WI38 (cell line): Measurements from ENCODE around the gene NMB.

Source experiments
- H3K4me3 ChIP-seq: 2 replicates; pipeline ENCODE4 v1.5.1; 2011; ENCODE audit warnings: low read depth, mild to moderate bottlenecking, control low read depth, low read length
- TF ChIP-seq, protein P1 (sequence below): IDR thresholded peaks from 2 replicates; pipeline ENCODE4 v1.5.1; 2012; ENCODE audit warnings: low read depth, mild to moderate bottlenecking, control low read depth, low read length

Gene NMB

GRCh38 chr15:84609818-84610525, 48.0 kb downstream of the NMB start:
- TF ChIP-seq, protein P1, sequence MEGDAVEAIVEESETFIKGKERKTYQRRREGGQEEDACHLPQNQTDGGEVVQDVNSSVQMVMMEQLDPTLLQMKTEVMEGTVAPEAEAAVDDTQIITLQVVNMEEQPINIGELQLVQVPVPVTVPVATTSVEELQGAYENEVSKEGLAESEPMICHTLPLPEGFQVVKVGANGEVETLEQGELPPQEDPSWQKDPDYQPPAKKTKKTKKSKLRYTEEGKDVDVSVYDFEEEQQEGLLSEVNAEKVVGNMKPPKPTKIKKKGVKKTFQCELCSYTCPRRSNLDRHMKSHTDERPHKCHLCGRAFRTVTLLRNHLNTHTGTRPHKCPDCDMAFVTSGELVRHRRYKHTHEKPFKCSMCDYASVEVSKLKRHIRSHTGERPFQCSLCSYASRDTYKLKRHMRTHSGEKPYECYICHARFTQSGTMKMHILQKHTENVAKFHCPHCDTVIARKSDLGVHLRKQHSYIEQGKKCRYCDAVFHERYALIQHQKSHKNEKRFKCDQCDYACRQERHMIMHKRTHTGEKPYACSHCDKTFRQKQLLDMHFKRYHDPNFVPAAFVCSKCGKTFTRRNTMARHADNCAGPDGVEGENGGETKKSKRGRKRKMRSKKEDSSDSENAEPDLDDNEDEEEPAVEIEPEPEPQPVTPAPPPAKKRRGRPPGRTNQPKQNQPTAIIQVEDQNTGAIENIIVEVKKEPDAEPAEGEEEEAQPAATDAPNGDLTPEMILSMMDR, result no peak

GRCh38 chr15:84608707-84609284, 49.2 kb downstream of the NMB start:
- TF ChIP-seq, protein P1, result no peak
- H3K4me3 ChIP-seq, result no peak overlapping the region

More at GRCh38 chr15:84609818-84610525, 48.0 kb downstream of the NMB start:
- no peak overlapping the region for H3K4me3 ChIP-seq

DNA sequence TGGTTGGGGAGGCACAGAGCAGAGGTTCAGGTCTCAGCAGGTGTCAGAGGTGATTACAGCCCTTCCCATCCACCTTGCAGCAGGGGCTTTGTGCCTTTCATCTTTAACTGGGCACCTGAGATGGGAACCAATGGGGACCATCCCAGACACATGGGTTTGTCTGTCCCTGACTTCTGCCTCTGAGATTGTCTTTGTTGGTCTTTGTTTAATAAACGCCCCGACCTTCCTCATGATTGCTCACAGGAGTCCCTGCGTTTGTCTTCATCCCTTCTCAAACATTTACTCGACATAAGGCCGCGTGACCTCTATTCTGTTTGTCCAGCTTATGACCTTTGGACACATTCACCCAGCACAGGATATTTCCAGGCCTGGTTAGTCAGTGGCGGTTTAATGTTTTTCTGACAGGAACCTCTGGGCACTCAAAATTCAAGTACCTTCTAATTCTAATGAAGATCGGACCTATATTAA, 51.3 kb downstream of the NMB start:
- H3K4me3 ChIP-seq, result no peak overlapping the region
- TF ChIP-seq, protein P1, result no peak

DNA sequence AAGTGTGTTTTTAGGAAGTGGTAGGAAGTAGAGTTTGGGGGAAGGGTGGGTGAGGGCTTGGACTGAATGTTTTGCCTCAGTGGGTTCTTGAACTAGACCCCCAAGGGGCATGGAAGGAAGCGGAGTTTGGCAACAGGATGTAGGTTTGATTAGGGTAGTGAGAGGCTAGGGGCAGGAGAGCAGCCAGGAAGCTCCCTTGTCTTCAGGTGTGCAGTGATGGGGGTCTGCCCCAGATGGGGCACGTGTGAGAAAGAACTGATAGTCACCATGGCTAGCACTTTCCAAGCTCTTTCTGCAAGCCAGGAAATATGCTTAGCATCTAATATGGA, 52.5 kb downstream of the NMB start:
- TF ChIP-seq, protein P1, result no peak
- H3K4me3 ChIP-seq, result no peak overlapping the region
